IPS-18c (cell line): ENCODE results near the gene HVCN1.
A peak's percentile ranks its signal among the peaks of the same experiment; 100 is the strongest.

Experiments
- H3K4me3 ChIP-seq: 2 replicates; pipeline ENCODE4 v1.7.0; 2013; ENCODE audit warnings: low read depth, mild to moderate bottlenecking, low read length, moderate library complexity; ENCODE audit not compliant: insufficient read depth
- H3K9me3 ChIP-seq: one replicate; pipeline ENCODE4 v1.6.1; 2013; ENCODE audit warnings: mild to moderate bottlenecking, low read length, moderate library complexity; ENCODE audit not compliant: control insufficient read depth, insufficient read depth

The HVCN1 gene

DNA sequence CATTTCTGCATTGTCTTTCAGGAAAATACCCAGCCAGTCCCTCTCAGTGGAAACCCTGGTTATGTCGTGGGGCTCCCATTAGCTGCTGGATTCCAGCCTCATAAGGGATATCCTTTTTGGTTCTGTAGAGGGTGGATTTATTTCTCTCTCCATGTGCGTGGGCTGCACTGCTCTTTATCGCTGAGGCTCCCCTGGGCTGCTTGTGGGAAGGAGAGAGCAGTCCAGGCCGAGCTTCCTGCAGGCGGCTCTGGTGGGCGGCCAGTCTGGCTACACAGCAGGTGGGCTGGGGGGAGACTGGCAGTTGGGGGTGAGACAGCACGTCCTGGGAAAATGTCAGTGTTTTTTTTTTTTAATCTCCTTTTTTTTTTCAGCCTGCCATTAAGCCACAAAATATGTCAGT lies 47.4 kb downstream of the HVCN1 start:
- no peak overlapping the region for H3K4me3 ChIP-seq
- H3K9me3 ChIP-seq: peaks cover 2% of the 10 kb centered on the region

DNA sequence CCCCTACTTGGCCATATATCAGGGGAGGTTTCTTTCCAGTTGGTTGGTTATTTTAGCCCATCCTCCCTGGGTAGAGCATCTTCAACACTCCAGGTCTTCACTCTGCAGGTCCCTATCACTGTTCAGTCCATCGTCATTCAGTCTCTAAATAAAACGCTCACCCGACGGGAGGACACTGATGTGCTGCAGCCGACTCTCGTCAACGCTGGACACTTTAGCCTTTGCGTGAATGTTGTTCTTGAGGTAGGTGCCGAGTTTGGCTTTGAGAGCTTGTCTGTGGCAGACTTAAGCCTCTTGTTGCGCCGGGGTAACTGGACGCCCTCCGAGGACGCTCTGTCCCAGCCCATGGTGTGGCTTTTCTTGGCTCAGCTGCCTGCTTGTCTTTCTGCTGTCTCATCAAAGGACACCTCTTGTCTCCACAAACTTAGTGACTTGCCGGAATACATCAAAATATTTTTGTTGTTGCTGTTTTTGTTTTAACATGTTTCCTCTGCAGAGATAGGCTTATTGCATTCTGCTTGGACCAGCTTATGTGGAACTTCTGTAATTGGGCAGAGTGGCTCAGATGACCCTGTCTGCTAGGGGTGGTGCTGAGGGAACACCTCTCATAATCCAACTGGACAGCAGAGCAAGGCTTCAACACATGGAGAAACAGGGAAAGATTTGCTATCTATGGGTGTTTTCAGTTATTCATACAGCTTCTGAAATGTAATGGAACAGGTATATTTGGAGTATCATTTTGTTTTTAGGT lies 48.5 kb downstream of the HVCN1 start:
- Histone ChIP-seq H3K9me3 (peaks cover 2% of the 10 kb centered on the region), H3K4me3 (no peak overlapping the region)

DNA sequence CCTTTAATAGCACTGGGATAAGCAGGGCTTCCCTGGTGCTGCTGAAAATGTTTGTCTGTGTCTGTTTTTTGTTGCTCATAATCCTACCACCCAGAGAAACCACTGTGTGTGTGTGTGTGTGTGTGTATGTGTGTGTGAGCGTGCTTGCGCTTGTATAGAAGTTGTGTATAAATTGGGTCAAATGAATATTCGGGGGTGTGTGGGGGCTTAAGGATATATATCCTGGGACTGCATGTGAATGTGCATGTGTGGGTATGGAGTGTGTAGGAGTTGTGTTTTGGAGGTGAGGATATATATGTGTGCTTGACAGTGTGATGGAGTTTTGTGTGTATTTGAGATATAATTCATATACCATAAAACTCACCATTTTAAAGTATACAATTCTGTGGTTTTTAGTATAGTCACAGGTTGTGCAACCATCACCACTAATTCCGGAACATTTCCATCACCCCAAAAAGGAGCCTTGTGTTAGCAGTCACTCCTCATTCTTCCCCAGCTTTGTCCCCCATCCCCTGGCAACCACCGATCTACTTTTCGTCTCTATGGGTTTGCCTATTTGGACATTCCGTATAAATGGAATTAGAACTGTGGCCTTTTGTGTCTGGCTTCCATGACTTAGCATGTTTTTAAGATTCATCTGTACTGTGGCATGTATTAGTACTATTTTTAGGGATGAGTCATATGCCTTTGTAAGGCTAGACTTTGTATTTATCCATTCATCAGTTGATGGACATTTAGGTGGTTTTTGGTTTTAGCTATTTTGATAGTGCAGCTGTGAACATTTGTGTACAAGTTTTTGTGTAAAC lies 49.4 kb downstream of the HVCN1 start:
- H3K9me3 ChIP-seq: peaks cover 2% of the 10 kb centered on the region

DNA sequence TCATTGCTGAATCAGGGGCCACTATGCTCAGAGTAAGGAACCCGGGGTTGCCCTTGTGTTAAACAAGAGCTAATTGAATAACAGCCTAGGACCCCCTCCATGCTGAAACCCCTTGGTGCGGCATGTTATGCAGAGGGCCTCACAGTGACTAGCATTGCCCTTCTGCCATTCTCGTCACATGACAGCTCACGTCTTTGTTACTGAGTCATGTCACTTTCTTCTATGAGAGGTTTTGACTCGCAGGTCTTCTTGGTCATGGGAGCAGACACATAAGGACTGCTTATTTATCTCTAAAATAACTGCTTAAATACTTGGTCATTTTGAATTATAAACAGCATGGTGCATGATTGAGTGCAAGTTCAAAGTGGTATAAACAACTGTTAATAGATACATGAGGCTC lies 50.1 kb downstream of the HVCN1 start:
- Histone ChIP-seq H3K4me3 (no peak overlapping the region), H3K9me3 (peaks cover 2% of the 10 kb centered on the region)

More for the DNA sequence above, 49.4 kb downstream of the HVCN1 start:
- H3K4me3 ChIP-seq: no peak overlapping the region

DNA sequence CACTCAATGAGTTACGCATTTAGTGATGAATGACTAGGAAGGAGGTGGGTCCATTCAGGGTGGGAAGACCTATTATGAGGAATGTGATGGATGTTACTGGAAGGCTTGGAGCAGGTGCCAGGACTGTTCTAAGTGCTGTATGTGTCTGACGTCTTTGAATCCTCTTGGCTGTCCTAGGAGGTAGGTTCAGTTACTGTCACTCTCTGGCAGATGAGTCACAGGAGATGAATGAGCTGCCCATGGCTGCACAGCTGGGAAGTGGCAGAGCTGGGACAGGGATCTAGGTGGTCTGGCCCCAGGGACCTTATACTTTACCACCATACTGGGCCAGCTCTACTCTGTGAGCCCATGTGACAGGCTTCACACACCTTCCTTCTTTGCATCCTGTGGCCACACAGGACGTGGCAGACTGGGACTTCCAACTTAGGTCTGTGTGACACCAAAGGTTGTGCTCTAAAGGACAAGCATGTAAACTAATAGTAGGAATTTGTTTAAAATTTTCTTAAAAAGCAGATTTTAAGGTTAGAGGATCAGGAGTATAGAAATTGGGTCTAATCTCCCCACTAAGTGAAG lies 51.0 kb downstream of the HVCN1 start:
- Histone ChIP-seq H3K4me3 (no peak overlapping the region), H3K9me3 (no peaks in the 10 kb centered on the region)

DNA sequence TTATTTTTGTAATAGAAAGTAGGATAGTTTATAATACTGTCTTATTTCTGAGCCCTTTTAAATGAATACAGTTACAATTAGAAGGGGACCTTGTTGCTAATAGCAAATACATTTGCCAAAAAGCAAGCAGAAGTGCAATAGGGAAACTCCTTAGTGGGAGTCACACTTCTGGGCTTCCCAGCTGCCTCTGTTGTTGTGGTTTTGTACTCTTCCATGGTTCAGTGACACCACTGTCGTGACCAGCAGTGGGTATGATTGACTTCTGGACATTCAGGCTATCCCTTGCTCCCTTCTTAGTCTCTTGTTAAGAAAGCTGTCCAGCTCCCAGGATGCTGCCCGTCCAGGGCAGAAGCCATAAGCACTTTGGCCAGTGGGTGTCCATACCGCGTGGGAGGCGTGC lies 52.4 kb downstream of the HVCN1 start:
- no peak overlapping the region for H3K4me3 ChIP-seq
- H3K9me3 ChIP-seq: no peaks in the 10 kb centered on the region

DNA sequence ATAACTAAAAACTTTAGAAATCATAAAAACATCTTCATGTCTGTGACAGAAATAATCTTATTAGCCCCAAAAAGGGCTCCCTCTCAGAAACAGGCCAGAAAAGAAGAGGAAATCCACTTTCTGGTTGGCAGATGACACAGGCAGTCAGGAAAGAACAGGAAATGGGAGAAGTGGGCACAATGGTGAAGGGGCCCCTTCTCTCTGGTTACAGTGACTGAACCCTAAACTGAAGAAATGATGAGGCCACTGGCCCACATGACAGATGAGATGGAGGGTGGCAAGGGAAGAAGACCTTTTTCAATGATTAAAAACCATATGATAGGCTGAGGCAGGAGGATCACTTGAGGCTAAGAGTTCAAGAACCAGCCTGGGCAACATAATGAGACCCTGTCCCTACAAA lies 53.9 kb downstream of the HVCN1 start:
- H3K4me3 ChIP-seq: no peak overlapping the region
- H3K9me3 ChIP-seq: no peaks in the 10 kb centered on the region

DNA sequence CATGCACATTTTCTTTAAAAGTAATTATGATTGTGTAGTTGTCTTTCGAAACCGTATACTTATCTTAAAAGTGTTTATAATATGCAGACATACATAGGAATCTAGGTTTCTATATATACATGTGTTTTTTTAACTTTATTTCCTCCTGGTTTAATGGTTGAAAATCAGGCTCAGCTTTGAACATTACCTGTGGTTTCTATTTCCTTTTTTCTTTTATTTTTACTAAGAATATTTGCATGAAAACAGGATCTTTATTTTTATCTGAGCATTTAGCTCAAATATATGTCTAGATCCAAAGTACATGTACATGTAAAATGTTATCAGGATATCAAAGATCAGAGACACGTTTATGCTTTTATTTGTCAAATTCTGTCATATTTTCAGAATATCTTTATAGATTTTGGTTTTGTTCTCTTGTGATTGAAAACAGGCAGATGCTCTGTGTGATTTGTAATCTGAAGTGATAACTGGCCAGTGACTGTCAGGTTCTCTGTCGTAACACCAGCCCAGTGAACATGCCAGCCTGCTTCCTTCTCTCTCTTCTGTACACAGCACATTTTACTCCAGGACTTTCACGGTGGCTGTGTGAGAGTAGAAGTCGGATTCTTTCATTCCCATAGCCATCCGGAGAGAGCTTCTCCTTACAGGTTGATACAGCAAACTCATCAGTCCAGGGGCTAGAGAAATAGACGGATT lies 61.3 kb downstream of the HVCN1 start:
- no peak overlapping the region for H3K4me3 ChIP-seq

DNA sequence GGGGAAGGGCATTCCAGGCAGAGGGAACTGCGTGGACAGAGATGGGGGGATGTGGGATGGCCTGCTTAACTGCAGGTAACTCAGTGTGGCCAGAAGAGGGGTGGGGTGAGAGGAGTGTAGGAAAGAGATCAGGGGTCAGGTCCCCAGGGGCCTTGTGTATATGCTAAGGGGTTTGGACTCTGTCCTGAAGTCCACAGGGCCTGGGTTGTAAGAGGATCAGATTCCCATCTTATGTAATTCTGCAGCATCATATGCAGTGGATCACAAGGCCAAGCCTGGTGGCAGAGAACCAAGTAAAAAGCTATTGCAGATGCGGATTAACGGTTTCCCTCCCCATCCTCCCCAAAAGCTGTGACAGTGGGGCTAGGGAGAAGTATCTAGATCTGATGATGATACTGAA lies 66.3 kb downstream of the HVCN1 start:
- Histone ChIP-seq H3K9me3 (no peaks in the 10 kb centered on the region), H3K4me3 (no peak overlapping the region)

More for the DNA sequence above, 61.3 kb downstream of the HVCN1 start:
- H3K9me3 ChIP-seq: no peaks in the 10 kb centered on the region

DNA sequence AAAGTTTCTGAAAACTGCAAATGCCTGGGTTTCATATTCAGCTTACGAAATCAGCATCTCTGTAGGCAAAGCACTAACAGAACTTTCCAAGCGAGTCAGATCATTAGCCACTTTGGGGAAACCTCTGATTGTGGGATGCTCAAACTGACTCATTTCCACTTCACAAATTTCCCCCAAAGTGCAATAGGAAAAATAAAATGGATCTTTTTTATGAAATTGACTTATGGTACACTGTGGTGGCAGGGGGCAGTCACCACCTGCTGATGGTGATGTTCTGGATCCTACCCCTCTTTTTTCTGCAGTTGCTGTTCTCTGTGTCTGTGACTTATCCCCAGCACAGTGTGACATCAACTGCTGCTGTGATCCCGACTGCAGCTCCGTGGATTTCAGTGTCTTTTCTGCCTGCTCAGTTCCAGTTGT lies 69.4 kb downstream of the HVCN1 start:
- Histone ChIP-seq H3K4me3 (no peak overlapping the region), H3K9me3 (no peaks in the 10 kb centered on the region)

DNA sequence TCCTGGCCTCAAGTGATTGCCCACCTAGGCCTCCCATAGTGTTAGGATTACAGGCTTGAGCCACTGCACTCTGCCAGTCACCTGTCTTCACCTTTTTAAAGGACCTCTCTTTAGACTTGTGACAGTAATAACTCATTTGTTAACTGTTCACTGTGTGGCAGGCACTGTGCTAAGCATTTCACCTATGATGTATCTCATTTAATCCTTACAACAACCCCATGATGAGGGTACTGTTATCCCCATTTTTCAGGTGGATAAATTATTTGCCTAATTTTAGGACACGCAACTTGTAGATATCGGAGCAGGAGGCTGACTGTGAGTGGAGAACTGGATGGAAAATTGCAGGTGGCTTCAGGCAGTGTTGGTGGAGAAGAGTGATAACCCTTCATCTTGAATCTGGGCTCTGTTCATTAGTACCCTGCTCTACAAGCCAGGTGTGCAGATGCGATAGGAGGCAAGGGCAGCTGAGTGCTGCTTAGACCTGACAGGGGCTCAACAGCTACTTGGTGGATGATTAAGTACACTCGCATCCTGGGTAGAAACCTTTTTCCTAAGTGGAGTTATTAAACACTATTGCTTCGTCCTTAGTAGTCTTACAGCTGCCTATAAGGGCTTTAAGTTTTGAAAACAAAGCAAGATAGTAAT lies 72.3 kb downstream of the HVCN1 start:
- Histone ChIP-seq H3K4me3 (no peak overlapping the region), H3K9me3 (no peaks in the 10 kb centered on the region)

DNA sequence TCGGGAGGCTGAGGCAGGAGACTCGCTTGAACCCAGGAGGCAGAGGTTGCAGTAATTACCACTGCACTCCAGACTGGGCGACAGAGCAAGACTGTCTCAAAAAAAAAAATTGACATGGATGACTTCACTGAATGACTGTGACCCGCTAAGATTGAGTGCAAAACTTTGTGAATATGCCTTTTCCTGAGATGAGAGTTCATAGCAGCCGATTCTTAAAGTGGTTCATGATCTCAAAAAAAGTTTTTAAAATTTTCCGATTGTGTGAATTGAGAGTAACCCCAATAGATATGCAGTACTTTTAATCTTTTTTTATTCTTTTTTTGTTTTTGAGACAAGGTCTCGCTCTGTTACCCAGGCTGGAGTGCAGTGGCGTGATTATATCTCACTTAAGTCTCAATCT lies 73.7 kb downstream of the HVCN1 start:
- no peak overlapping the region for H3K4me3 ChIP-seq
- no peaks in the 10 kb centered on the region for H3K9me3 ChIP-seq

DNA sequence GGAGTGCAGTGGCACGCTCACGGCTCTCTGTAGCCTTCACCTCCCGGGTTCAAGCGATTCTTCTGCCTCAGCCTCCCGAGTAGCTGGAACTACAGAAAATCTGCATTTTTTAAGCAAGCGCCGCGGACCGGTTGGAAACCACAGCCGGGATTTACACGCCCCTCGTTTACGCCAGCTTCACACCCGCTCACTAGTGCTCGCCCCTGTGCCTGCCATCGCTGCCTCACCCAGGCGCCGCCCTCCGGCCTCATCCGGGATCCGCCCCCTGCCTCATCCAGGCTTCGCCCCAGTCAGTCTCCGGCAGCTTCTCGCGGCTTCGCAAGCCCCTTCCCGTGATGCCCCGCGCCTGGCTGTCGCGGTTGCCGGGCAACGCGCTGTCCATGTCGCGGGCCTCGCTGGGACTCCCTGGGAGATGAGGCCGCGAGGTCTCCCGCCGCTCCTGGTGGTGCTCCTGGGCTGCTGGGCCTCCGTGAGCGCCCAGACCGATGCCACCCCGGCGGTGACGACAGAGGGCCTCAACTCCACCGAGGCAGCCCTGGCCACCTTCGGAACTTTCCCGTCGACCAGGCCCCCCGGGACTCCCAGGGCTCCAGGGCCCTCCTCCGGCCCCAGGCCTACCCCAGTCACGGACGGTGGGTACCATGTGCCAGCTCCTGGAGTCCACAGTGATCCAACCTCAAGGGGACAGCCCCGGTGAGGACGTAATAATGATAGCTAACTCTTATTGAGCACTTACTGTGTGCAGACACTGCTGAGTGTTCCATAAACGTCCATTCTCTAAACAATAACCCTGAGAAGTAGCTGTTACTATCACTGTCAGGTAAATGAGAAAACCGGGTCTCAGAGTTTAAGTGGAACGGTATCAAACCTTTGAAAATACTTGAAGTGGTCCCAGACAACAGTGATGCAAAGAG lies 74.9 kb downstream of the HVCN1 start, which contains the start of gene TCTN1:
Gene TCTN1 (plus strand): TSS at position 359 of the 914 bp plus-strand sequence. CDS start 54 bp downstream, at position 413.
- peak within 1 kb of the TSS; percentile 68 for H3K4me3 ChIP-seq
- no peaks in the 10 kb centered on the region for H3K9me3 ChIP-seq

DNA sequence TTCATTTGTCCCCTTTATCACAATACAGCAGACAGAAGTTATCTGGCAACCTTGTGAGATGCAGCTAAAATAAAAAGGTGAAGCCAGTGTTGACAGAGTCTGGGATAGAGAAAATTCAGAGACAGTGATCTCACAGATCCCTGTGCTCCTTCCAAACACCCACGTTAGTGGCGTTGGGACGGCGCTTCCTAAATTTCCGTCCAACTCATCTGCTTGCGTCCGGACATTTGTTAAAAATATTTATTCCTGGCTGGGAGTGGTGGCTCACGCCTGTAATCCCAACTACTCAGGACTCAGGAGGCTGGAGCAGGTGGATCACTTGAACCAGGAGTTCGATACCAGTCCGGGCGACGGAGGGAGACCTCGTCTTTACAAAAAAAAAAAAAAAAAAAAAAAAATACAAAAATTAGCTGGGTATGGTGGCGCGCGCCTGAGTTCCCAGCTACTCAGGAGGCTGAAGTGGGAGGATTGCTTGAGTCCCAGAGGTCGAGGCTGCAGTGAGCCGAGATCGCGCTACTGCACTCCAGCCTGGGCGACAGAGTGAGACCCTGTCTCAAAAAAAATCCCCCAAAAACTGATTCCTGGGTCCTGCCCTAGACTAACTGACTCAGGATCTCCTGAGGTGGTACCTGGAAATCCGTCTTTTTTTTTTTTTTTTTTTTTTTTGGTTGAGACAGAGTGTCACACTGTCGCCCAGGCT lies 75.7 kb downstream of the HVCN1 start:
- H3K4me3 ChIP-seq: peak overlapping the region; percentile 68
- no peaks in the 10 kb centered on the region for H3K9me3 ChIP-seq

DNA sequence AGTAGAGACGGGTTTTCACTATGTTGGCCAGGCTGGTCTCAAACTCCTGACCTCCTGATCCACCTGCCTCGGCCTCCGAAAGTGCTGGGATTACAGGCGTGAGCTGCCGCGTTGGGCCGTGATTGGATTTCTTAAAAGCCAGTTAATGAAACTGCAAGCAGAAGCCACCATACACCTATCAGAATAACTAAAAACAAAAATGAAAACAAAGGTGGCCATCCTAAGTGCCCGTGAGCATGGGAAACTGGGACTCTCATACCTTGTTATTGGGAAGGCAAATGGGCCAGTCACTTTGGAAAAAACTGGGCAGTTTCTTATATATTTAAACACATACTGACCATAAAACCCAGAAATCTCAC lies 82.7 kb downstream of the HVCN1 start:
- no peak overlapping the region for H3K4me3 ChIP-seq
- H3K9me3 ChIP-seq: no peaks in the 10 kb centered on the region
